Smooth muscle cell (in vitro differentiated cells): ENCODE data around the gene METRNL. TPM values are rescaled to one million over a fixed set of nuclear protein-coding genes. Genes with fewer than 3 reads are reported as not detected.

Source experiments
- DNase-seq: peaks from one replicate; lab custom pipeline; 2025; ENCODE audit not compliant: unreplicated experiment; lab: John Stamatoyannopoulos, UW
- H2AFZ ChIP-seq: fragments of 200-600 bp; sonication (generic); 2 replicates; pipeline ENCODE4 v1.6.0; 2016; ENCODE audit warnings: antibody characterized with exemption, low read depth, mild to moderate bottlenecking
- H3F3A ChIP-seq: fragments of 200-600 bp; sonication (generic); 2 replicates; pipeline ENCODE4 v1.6.0; 2017; ENCODE audit warnings: antibody characterized with exemption, low read depth
- H3K27ac ChIP-seq: fragments of 200-600 bp; sonication (generic); 2 replicates; pipeline ENCODE4 v1.5.1; 2016; ENCODE audit warnings: low read depth, mild to moderate bottlenecking
- H3K27me3 ChIP-seq: fragments of 200-600 bp; sonication (generic); 2 replicates; pipeline ENCODE4 v1.6.1; 2016; ENCODE audit warnings: low read depth, mild to moderate bottlenecking
- H3K36me3 ChIP-seq: fragments of 200-600 bp; sonication (generic); 2 replicates; pipeline ENCODE4 v1.5.1; 2016; ENCODE audit warnings: low read depth
- H3K4me1 ChIP-seq: fragments of 200-600 bp; sonication (generic); 2 replicates; pipeline ENCODE4 v1.5.1; 2016; ENCODE audit warnings: low read depth
- H3K4me2 ChIP-seq: fragments of 200-600 bp; sonication (generic); 2 replicates; pipeline ENCODE4 v1.6.0; 2016; ENCODE audit warnings: mild to moderate bottlenecking
- H3K4me3 ChIP-seq: fragments of 200-600 bp; sonication (generic); 2 replicates; pipeline ENCODE4 v1.5.1; 2016; ENCODE audit warnings: mild to moderate bottlenecking
- H3K79me2 ChIP-seq: fragments of 200-600 bp; sonication (generic); 2 replicates; pipeline ENCODE4 v1.6.0; 2016; ENCODE audit warnings: low read depth, mild to moderate bottlenecking
- H3K9ac ChIP-seq: fragments of 200-600 bp; sonication (generic); 2 replicates; pipeline ENCODE4 v1.6.0; 2016; ENCODE audit warnings: low read depth
- H3K9me3 ChIP-seq: fragments of 200-600 bp; sonication (generic); replicated peaks from 2 replicates; pipeline ENCODE4 v1.5.1; 2016; ENCODE audit warnings: low read depth
- H4K20me1 ChIP-seq: fragments of 200-600 bp; sonication (generic); 2 replicates; pipeline ENCODE4 v1.6.0; 2016; ENCODE audit warnings: low read depth
- CTCF ChIP-seq: fragments of 200-600 bp; sonication (generic); IDR thresholded peaks from 2 replicates; pipeline ENCODE4 v1.5.1; 2017; ENCODE audit warnings: borderline replicate concordance, mild to moderate bottlenecking, antibody characterized with exemption; ENCODE audit not compliant: insufficient read depth, poor library complexity, severe bottlenecking
- WGBS: methylation state at CpG from one replicate; pipeline ENCODE4 v1.1.7; 2016; ENCODE audit warnings: low lambda C conversion rate; 5-methylcytosine and 5-hydroxymethylcytosine counted together
- polyA plus RNA-seq: library from polyadenylated mRNA; unstranded; fragments of >200 nt; fragmentation: Nextera tagmentation; extraction: Ambion mirVana; gene quantifications from 2 replicates; pipeline ENCODE4 v1.2.1, GENCODE V29; 2016
- total RNA-seq: library from RNA; depleted of rRNA; stranded (reverse); fragments of >200 nt; gene quantifications from 2 replicates; pipeline ENCODE4 v1.2.3, GENCODE V29; 2014

Gene METRNL
- total and polyA plus RNA-seq, 2 experiments from 2014 or later = 55.6 to 98.1 TPM

DNA sequence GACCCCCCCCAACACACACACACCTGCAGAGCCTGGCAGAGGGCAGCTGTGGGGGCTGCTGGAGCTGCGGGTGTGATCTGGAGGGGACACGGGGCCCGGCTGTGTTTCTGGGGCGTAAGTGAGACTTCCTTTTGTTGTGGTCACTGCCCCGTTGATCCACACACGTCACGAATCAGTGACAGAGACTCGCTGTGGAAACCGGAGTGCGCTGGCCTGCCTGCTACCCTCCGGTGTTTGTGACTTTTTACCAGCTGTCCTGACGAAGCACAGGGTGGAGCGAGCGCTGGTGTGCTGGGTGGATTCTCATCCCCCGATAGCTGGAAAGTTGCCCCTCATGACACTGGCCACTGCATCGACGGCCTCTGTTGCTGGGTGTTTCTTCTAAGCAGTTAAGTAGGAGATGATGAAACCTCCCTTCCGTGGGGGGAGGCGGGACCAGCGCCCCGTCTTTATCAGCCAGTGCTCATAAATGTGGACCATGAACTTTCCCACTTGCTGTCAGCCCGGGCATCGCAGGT lies 2.3 kb downstream of the METRNL start:
- no peaks in the 10 kb centered on the region for H3K27me3 ChIP-seq
- DNase-seq = no peak
- peak overlapping the region; percentile 82 for H3K4me3 ChIP-seq
- TF ChIP-seq CTCF = no peak
- H2AFZ ChIP-seq = no peak overlapping the region
- no peaks in the 10 kb centered on the region for H3K36me3 ChIP-seq
- no peaks in the 10 kb centered on the region for H3K9me3 ChIP-seq
- peaks cover 61% of the 10 kb centered on the region for H4K20me1 ChIP-seq
- H3K27ac ChIP-seq = peak overlapping the region; percentile 93
- peaks cover 35% of the 10 kb centered on the region for H3F3A ChIP-seq
- WGBS = 39% methylated on average over 23 of the region's 23 CpGs
- H3K79me2 ChIP-seq = peaks cover 54% of the 10 kb centered on the region
- peaks cover 22% of the 10 kb centered on the region for H3K4me1 ChIP-seq
- peak overlapping the region; percentile 83 for H3K9ac ChIP-seq
- peak overlapping the region; percentile 94 for H3K4me2 ChIP-seq

GRCh38 chr17:83082424-83082823 lies 3.0 kb downstream of the METRNL start:
- no peak for TF ChIP-seq CTCF
- Histone ChIP-seq H3K36me3 (no peaks in the 10 kb centered on the region), H3K27ac (peak overlapping the region; percentile 93), H3K4me2 (peak overlapping the region; percentile 94), H3K9ac (peak overlapping the region; percentile 77), H3K4me1 (peaks cover 24% of the 10 kb centered on the region), H3K79me2 (peaks cover 61% of the 10 kb centered on the region), H3K4me3 (peak overlapping the region; percentile 82), H3K9me3 (no peaks in the 10 kb centered on the region), H3K27me3 (no peaks in the 10 kb centered on the region), H2AFZ (no peak overlapping the region), H3F3A (peaks cover 35% of the 10 kb centered on the region), H4K20me1 (peaks cover 67% of the 10 kb centered on the region)
- WGBS = 91% methylated on average over 8 of the region's 8 CpGs
- no peak for DNase-seq

- peaks cover 24% of the 10 kb centered on the region for H3K4me1 ChIP-seq
- peak overlapping the region; percentile 77 for H3K9ac ChIP-seq
- no peaks in the 10 kb centered on the region for H3K27me3 ChIP-seq
- peak overlapping the region; percentile 93 for H3K27ac ChIP-seq
- no peak overlapping the region for H3K4me3 ChIP-seq
- H3K9me3 ChIP-seq = no peaks in the 10 kb centered on the region
- H3F3A ChIP-seq = peaks cover 35% of the 10 kb centered on the region
- TF ChIP-seq CTCF = no peak
- peak overlapping the region; percentile 94 for H3K4me2 ChIP-seq
- peaks cover 73% of the 10 kb centered on the region for H4K20me1 ChIP-seq
- no peaks in the 10 kb centered on the region for H3K36me3 ChIP-seq
- WGBS = 67% methylated on average over 20 of the region's 20 CpGs
- H2AFZ ChIP-seq = no peak overlapping the region
- H3K79me2 ChIP-seq = peaks cover 66% of the 10 kb centered on the region
- DNase-seq = no peak
Measured at GRCh38 chr17:83082909-83083367, 3.5 kb downstream of the METRNL start.
